SK-MEL-5 (cell line): ENCODE results near the gene IGFBP5. TPM values are rescaled to one million over a fixed set of nuclear protein-coding genes. Genes with fewer than 3 reads are reported as not detected.
A peak's percentile ranks its signal among the peaks of the same experiment; 100 is the strongest.

Source experiments
- DNase-seq: peaks from one replicate; pipeline ENCODE4 v3.0.0-alpha.2; 2016; ENCODE audit warnings: low read depth, low spot score
- in situ Hi-C: cut with HindIII; loops from 2 replicates; pipeline ENCODE4 v1.10.0; 2016; ENCODE audit warnings: low sequenced_read_pairs, high pct_unique_total_duplicates, low pct_unique_long_range_greater_than_20kb
- total RNA-seq: library from RNA; depleted of rRNA; stranded (reverse); fragments of >200 nt; shearing (Covaris generic); gene quantifications from 2 replicates; pipeline ENCODE4 v1.2.3, GENCODE V29; 2014

IGFBP5 gene
- total RNA-seq, 1 experiment from 2014 or later, result 0.03 TPM

DNA sequence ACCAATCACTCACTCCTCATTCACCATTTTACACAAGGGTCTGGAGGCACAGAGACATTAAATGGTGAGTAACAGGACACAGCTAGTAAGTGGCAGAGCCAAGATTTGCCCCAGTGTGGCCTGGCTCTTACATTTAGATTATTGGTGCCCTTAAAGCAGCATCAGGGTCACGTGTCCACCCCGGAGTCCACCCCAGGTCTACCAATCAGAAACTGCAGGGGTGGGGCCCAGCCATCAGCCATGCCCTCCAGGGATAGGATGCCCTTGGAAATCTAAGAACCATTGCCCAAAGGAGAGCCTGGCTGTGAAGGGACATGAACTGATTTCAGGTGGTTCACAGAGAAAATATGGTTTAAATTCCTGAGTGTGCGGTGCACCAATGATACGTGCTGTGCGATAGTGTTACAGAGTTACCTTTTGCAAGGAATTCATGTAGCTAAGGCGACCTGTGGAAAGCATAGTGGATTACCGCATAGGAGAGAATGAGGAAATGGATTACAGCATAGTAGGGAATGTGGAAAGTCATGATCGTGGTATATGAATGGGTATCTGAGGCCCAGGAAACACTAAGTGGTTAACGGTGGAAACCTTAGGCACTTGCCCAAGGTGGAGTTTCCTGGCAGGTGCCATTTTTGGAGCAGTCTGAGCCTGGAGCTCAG lies 17.8 kb downstream of the IGFBP5 start:
- DNase-seq, result no peak
- in situ Hi-C loops, result no loop called here

DNA sequence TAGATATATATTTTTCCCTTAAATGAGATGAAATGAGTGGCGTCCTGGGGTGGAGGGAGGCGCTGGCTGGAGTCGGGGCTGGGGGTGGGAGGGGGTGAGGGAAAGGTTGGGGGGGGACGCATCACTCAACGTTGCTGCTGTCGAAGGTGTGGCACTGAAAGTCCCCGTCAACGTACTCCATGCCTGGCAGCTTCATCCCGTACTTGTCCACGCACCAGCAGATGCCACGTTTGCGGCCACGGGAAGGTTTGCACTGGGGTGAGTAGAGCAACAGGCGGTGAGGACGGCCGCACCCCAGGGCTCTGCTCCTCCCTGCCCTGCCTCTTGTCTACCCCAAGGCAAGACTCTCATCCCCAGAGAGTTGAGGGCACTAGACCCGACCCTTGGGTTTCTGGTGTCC lies 18.7 kb downstream of the IGFBP5 start:
- in situ Hi-C loops, result no loop called here

DNA sequence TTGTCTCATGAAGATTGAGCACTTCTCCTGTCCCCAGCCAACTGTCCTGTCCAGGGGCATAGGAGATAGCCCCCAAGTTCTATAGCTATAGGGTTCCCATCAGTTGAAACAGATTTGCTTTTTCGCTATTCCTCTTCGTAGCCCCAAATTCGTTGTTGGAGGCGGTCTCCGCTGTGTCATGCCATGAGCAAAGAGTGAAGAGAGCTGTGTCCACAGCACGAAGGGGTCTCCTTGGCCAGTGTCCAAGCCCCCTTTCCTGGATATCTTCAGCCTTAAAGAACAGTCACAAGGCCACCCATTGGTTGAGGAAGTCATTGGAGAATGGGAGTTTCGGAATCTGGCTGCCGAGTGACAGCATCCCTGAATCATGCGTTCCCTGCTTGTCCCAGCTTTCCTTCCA lies 21.0 kb downstream of the IGFBP5 start:
- in situ Hi-C loops, result loop anchor here (25.0 kb wide), 1 partner anchor 162 kb away; no protein-coding TSS in a partner anchor

More for the DNA sequence above, 18.7 kb downstream of the IGFBP5 start:
- no peak for DNase-seq

DNA sequence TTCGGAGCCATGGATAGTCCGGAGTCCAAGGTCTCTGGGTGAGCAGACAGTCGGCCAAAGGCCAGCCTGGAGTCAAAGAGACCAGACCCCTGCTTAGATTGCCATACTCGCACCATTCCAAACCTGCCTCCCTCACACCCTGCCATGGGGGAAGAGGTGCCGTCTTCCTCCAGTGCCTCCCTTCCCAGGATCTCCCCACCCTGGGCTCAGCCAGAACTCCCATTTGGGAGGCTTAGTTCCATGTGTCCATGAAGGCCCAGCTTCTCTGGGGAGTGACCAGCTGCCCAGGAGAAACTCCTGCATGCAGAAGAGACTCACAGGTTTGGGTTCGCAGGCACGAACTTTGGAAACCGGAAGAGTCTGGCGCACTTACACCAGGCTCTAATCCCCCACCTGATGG lies 21.7 kb downstream of the IGFBP5 start:
- DNase-seq, result no peak
- in situ Hi-C loops, result loop anchor here (25.0 kb wide), 1 partner anchor 161 kb away; no protein-coding TSS in a partner anchor

More for the DNA sequence above, 21.0 kb downstream of the IGFBP5 start:
- DNase-seq, result no peak

DNA sequence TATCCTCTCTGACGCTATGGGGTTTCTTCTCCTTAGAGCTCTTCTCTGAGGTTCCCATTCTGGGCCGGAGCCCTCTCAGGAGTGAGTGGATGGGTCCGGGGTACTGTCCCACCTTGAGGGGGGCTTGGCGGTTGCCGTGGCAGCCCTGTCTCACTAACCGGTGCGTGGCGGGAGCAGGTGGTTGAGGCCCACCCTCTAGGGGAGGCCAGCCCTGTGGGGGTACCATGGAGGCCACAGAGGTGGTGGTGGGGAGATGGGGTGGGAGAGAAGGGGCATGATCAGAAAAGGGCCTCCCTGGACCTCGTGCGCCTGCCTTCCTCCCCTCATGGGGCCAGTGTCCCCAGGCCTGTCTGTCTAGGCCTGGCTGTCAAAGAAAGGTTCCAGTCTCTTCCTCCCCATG lies 22.3 kb downstream of the IGFBP5 start:
- in situ Hi-C loops, result loop anchor here (25.0 kb wide), 1 partner anchor 161 kb away; no protein-coding TSS in a partner anchor
- no peak for DNase-seq

DNA sequence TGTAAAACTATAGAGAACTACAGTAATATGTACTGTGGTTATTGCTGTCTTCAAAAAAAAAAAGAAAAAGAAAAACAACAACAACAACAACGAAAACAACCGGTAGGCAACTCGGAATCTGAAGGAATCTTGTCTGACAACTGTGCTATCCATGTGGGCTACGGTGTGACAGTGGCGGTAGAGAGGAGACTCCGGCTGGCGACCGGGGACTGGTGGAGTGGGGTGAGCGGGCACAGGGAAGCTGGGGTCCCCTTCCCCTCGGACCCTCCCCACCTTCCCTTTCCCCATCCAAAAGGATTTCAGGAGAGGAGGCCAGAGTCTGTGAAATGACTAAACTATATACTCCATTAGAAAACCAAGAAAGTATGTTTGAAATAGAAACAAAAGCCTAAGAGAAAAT lies 22.9 kb downstream of the IGFBP5 start:
- in situ Hi-C loops, result loop anchor here (25.0 kb wide), 1 partner anchor 160 kb away; no protein-coding TSS in a partner anchor

DNA sequence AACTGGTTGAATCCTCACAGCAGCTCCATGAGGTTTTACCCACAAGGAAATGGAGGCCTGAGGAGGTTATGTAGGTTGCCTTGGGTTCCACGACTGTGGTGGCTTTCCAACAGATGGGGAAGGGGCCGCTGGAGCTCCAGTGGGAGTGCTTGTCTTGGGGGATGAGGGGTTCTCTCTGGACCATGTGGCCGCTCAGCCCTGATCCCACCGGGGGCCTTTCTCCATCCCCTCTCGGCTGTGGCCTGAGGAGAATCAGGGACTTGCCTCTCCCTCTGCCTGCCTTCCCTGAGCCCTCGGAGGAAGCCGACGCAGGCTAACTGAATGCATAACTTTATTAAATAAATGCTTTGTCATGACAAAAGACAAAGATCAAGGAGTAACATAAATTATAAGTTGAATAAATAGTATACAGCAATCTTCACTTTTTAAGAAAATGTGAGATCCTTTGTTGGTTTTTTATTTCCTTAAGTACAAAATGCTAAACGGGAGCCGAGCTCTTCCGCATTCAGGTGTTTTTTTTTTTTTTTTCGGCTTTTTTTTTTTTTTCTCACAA lies 23.5 kb downstream of the IGFBP5 start:
- DNase-seq, result no peak
- in situ Hi-C loops, result loop anchor here (25.0 kb wide), 1 partner anchor 160 kb away; no protein-coding TSS in a partner anchor

More for the DNA sequence above, 22.9 kb downstream of the IGFBP5 start:
- DNase-seq, result no peak

DNA sequence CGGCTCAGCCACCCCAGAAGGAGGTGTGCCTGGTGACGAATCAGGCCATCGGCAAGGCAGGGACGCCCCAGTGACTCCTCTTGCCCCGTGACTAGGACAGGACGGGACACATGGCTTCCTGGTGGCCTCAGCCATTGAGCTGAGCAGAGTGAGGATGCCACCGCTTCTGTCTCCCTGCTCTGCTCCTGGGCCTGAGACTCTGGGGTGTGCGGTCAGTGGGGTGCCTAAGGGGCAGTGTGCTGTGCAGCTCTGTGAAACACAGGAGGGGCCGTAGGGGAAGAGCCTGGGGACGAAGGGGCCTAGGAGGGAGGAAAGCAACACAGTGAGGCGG lies 24.3 kb downstream of the IGFBP5 start:
- in situ Hi-C loops, result loop anchor here (25.0 kb wide), 1 partner anchor 159 kb away; no protein-coding TSS in a partner anchor
- no peak for DNase-seq

DNA sequence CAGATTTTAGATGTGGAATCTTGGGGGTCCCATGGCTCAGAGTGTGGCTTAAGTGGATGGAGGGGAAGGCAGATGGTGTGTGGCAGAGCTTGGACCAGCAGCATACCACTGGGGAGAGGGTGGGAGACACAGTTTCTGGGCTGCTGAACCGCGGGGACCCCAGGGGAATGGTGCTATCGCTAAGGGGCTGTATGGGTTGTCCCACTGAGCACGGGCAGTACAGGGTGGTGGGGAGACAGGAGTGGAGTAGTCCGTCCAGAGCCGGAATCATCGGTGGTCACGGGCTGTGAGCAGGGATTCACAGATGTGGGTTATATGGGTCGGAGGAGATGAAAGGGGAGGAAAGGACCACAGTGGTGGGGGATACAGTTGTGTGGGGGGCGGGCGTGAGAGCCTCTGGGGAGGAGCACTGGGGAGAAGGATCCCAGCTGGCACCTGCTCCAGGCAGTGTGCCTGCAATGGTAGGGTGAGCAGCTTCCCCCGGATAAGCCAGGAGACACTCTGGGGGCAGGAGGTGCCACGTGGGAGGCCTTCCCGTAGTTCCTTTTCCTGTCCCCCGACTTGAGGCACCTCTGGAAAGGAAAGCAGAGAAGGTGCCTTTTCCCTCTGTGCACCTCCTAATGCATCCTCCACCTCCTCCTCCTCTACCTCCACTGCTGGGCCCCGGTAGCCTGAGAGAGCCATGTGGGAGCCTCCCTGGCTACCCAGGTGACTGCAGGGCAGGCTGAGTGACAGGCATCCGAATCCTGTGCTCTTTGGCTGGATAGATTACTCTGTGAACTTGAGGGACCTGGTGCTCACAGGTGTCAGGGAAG lies 24.9 kb downstream of the IGFBP5 start:
- in situ Hi-C loops, result loop anchor here (25.0 kb wide), 1 partner anchor 158 kb away; no protein-coding TSS in a partner anchor

DNA sequence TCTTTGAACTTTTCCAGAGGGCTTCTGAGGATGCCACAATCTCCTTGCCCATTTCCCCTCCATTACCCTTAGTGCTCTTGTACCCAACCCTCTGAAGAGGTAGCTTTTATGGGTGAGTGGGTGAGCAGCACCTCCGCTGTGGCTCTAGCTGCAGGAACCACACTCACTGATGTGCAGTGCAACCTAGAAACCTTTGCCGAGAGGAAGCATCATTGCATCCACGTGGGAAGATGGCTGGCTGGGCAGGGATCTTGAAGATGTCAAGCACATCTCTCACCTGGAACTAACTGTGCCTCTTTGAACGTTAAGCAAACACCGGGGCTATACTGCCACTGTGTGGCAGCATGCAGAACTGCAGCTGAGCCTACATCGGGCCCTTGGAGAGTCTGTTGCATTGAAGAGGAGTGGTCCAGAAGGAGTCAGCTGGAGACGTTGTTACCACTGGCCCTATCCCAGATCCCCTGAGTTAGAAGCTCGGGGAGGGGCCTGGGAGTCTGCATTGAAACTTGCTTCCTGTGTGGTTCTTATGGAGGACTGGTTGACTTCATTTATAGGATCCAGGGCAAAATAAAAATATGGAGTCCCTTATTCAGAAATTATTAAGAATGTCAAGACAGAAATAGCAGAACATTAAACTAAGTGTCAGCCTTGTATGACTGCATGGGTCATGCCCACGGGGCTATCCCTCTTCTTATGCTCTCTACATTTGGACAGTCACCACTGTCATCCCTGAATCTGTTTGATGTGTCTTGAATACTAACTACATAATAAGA lies 28.7 kb downstream of the IGFBP5 start:
- in situ Hi-C loops, result loop anchor here (25.0 kb wide), 1 partner anchor 154 kb away; no protein-coding TSS in a partner anchor
- DNase-seq, result peak; percentile 83

More for the DNA sequence above, 24.9 kb downstream of the IGFBP5 start:
- DNase-seq, result no peak

DNA sequence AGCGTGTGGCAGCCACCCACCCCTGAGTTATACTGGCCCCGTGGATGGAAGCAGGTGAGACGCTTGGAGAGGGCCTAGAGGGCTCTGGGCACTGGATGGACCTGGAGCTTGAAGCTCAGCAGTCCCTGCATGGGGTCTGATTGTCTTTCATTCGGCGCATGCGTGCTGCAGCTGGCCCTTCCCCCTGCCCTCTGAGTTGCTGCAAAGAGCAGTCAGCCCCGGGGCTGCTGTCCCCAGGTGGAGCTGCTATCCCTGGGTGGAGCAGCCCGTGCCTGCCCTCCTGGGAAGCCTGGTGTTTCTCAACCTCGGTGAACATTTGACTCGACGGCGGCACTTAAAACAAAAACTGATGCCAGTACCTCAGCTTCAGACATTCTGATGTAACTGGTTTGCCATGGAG lies 29.6 kb downstream of the IGFBP5 start:
- in situ Hi-C loops, result loop anchor here (25.0 kb wide), 1 partner anchor 153 kb away; no protein-coding TSS in a partner anchor
- no peak for DNase-seq

DNA sequence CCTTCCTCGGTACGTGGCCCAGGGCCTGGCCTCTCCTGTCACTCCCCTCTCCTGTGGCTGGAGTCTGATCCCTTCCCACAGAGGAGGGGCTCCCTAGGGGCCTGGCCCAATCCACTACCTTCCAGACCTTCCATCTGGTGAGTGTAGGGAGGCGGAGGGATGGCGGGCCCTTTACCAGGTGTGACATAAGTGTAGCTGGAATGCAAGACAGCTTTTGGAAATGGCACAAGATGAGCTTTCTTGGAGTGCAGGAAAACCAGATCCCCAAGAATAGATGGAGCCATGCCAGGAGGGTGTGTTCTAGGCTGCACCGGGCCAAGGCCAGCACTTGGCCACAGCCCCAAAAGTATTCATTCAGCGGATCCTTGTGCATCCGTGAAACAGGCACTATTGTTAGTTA lies 30.1 kb downstream of the IGFBP5 start:
- in situ Hi-C loops, result loop anchor here (25.0 kb wide), 1 partner anchor 153 kb away; no protein-coding TSS in a partner anchor
- no peak for DNase-seq

DNA sequence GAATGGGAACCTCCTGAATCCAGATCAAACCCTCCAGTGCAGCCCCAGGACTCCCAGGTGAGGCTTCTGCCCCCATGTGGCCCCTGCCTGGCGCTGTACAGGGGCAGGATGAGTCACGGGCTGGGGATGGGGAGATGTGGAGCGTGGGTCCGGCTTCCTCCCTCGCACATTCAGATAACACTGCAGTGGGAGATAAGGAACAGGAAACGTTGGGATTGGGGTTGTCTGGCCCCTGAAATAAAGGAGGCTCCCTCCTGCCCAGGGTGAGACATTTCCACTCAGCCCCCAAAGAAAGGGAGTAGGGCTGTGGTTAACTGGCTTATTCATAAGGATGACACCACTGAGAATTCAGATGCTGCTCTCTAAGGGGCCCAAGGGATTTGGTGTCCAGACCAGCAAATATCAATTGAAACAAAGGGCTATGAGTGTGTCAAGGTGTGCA lies 30.7 kb downstream of the IGFBP5 start:
- DNase-seq, result no peak
- in situ Hi-C loops, result loop anchor here (25.0 kb wide), 1 partner anchor 152 kb away; no protein-coding TSS in a partner anchor

DNA sequence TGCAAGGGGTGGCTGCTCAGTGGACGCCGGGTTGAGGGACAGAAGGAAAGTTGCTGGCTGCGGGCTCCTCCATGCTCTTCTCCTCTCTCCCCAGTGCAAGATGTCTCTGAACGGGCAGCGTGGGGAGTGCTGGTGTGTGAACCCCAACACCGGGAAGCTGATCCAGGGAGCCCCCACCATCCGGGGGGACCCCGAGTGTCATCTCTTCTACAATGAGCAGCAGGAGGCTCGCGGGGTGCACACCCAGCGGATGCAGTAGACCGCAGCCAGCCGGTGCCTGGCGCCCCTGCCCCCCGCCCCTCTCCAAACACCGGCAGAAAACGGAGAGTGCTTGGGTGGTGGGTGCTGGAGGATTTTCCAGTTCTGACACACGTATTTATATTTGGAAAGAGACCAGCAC lies 31.5 kb downstream of the IGFBP5 start:
- DNase-seq, result no peak
- in situ Hi-C loops, result loop anchor here (25.0 kb wide), 1 partner anchor 152 kb away; no protein-coding TSS in a partner anchor

DNA sequence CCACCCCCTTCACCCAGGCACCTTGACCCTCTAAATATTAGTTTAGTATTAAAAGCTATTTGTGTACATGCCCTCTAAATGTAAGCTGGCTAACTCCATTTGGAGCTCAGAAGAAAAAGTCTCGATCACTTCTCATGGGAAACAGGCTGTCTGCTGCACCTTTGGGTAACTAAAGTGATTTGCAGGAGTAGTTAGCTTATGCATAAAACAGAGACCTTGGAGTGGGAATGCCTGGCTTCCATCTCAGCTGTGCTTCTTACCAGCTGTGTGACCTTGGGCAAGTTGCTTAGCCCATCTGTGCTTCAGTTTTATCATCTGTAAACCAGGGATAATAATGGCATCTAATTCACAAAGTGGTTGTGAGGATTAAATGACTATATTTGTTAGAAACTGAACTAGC lies 32.2 kb downstream of the IGFBP5 start:
- in situ Hi-C loops, result loop anchor here (25.0 kb wide), 1 partner anchor 151 kb away; no protein-coding TSS in a partner anchor
- DNase-seq, result no peak

DNA sequence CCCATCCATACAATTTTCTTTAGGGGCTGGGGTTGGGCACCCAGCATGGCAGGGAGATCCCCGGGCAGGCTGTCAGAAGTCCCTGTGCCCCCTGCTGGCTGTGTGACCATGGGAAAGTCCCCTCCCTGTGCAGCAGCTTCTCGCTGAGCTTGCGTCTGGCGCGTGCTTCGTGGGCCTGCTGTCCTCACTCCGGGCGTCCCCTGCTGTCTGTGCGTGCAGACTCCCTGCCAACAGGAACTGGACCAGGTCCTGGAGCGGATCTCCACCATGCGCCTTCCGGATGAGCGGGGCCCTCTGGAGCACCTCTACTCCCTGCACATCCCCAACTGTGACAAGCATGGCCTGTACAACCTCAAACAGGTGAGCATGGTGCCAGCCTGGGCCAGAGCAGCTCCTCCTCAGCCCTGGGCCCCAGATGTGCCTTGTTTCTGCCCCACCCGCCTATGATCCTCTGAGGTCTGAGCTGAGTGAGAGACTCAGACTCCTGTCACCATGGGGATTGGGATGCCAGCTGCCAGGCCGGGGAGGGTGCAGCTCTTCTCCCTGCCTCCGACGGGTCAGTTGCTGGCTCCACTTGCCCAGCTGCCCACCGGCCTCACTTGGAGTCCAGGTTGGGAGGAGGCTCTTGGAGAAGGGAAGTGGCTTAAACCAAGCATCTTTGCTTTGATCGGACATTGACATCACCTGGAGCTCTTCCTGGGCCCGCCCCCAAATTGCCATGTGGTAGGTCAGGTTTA lies 33.5 kb downstream of the IGFBP5 start:
- DNase-seq, result peak; percentile 49
- in situ Hi-C loops, result loop anchor here (25.0 kb wide), 1 partner anchor 150 kb away; no protein-coding TSS in a partner anchor
